Activated effector memory CD4-positive, alpha-beta T cell treated with Interleukin-2 at 50 U/mL for 16 hours (primary cell): Measurements from ENCODE around the gene LDLRAD4.
A peak's percentile ranks its signal among the peaks of the same experiment; 100 is the strongest.

Experiments used
- DNase-seq: peaks from one replicate; pipeline ENCODE4 v3.0.0-alpha.2; 2020

LDLRAD4 gene

DNA sequence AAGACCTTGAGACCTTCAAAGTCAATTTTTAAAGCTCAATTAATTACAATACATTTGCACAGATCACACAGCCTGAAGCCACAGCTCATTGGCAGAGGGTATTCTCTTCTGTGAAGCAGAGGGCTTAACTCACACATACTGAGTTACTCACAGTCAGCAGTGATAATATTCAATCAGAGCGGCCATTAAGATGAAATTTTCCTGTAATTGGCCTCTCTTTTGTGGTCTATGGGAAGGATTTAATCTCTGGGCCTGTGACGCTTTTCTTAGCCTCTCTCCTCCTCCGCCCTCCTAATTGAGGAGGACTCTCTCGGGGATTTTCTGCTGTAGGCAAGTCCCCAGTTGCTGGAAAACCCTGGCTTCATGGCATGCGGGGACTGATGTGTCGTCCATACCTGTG lies 12.3 kb upstream of the LDLRAD4 start:
- no peak for DNase-seq

DNA sequence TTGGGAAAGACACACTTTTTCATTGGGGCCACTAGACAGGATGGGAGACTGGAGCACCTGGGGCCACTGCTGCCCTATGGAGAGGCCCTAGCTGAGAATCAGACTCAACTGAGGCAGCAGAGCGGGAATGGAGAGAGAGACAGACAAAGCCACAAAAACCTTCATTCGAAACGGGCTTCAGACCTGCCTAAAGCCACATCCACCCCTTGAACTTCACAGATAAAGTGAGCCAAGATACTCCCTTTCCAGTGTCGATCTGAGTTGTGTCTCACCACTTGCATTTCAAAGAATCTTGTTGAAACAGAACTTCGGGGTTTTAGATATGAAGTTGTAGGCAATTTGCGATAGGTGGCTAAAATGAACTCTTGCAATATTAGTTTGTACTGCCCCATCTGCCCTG lies 11.3 kb upstream of the LDLRAD4 start:
- no peak for DNase-seq

DNA sequence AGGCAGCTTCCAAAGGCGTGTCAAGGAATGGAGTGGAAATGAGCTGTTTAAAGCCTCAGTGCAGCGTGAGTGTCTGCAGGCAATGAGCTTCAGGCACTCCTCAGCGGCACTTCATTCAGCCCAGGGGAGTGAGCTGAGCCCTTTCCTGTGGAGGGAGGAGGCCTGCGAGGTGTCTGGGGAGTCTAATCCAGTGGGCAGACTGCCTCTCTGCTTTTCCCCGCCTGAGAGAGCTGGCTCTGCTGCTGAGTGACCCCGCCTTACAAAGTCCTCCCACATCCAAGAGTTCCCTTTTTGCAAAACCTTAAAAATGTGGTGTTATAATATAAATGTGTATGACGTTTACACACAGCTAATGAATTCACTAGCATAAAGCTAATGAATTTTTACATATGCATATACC lies 7.0 kb upstream of the LDLRAD4 start:
- DNase-seq, result no peak

DNA sequence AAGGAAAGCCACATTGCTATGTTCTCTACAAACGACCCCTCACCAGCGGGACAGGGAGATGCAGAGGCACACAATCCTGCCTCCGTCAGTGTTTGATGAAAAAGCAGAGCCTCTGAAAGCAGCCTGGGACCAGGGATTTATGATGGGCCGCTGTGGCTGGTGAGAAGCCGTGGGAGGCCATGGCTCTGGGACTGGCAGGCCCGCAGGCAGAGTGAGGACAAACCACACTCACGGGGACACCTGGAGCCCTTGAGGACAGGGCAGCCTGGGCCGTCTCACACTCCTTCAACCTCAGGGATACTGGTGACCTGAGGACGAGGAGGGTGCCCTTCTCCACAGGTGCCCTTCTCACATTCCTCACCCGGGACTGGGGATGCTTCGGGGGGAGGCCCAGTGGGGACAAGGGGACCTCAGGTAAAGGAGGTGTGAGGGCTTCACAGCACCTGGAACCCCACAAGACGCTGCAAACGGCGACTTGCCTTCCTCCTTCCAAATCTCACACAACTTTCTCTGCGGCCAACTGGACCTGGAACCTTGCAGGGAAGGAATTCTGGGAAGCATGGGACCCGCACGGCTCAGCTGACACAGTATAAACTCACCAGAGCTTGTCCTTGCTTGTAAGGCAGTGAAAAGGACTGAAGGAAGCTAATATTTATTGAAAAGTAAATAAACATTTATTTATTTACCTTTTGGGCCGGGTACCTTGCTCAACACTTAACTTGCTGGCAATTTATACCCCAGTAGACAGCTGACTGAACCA lies 5.3 kb upstream of the LDLRAD4 start:
- no peak for DNase-seq

DNA sequence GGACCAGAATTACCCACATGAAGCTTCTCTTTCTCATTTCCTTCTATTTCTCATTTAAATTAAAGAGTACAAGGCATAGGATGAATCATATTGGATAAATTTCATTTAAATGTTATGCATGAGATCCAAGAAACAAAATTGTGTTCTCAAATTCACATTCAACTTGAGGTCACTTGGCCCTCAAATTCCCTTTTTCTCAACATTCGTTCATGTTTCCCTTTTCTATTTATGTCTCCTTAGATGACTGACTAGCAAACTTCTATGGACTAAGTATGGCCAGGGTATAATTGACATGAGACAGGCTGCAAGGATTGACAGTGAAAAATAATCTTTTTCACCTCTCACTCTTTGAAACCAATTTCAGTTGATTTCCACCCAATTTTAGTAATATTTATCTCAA lies 4.0 kb upstream of the LDLRAD4 start:
- DNase-seq, result no peak

DNA sequence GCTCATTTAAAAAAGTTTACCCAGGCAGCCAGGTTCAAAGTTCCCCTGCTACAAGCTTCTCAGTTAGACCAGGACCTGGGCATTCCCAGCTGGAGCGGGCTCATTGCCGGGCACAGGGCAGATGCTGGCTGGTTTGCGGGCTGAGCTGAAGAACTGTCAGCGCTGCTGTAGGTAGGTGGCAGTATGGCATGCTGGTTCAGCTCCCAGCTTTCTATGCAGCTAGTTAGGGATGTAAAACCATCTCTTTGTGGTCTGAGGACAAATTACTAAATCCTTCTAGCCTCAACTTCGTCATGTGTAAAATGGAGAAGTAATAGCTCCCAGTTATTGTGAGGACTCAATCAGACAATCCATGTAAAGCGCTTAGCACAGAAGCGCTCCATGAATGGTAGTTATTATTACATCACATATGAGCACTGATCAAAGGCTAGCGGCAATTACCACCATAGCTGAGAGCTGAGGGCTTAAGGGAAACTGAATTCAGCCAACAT lies 2.4 kb upstream of the LDLRAD4 start:
- peak; percentile 45 for DNase-seq

DNA sequence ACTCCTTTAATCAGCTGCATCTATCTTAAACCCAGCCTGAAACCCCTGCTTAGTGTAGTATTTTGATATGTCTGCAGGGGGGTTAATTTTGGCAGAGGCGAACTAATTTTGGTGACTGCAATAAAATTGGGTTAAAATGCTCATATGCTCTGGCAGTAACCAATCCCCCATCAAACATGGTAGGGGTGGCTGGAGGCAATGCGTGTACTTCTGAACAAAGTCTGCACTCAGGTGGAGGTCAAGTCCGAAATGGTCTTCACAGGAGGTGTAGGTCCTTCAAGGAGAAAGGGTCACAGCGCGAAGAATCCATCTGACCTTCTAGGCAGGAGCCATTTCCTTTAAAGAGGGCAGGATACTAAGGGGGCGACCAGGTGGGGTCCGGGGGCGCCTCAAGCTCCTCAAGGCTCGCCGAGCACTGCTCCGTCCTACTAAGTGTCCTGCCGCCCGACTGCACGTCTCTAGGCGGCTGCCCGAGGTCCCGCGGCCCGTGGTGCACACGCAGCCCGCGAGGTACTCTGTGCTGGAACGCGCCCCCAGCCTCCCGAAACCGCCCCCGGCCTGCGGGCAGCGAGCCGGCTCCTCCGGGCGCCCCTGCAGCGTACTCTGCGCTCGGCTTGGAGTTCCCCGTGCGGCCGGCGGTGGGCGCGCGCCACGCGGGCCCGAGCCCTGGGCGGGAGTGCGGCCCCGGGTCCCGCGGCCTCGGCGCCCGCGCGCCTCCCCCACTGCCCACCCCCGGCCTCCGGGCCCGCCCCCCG lies 1.7 kb upstream of the LDLRAD4 start:
- DNase-seq, result peak; percentile 29

DNA sequence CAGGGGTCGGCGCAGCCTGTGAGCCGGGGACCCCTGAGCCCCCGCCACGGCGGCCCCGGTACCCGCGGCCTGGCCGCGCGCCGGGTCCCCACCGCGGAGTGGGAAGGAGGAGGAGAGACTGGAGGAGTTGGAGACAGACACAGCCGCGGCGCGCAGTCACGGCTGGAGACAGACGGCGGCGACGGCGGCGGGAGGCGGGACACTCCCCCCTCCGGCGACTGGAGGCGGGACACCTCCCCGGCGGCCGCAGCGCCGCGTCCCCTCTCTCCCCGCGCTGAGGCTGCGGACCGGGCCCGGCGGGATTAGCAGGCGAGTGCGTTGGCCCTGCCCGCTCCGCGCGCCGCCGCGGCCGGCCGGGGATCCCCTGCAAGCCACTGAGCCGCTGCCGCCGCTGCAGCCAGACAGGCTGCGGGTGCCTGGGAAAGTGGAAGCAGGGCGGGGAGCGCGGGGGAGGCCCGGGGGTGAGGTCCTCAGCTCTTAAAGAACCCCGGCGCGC lies 1.0 kb upstream of the LDLRAD4 start:
- DNase-seq, result peak; percentile 50

DNA sequence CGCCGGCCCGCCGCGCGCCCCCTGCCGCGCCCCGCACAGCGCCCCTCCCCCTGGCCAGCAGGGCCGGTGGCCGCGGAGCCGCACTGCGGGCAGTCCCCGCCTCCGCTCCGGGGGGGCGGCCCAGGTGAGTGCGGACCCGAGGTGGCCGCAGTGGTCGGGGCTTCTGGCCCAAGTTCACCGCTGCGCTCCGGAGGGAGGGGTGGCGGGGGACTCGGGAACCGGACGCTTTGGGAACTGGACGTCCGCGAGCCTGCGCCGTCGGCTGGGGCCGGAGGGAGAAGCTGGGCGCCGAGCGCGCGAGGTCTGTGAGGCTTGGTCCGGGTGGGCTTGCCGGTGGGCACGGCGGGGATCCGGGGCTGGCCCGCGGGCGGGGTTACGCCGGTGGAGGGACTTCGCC lies 591 bp upstream of the LDLRAD4 start:
- DNase-seq, result no peak

DNA sequence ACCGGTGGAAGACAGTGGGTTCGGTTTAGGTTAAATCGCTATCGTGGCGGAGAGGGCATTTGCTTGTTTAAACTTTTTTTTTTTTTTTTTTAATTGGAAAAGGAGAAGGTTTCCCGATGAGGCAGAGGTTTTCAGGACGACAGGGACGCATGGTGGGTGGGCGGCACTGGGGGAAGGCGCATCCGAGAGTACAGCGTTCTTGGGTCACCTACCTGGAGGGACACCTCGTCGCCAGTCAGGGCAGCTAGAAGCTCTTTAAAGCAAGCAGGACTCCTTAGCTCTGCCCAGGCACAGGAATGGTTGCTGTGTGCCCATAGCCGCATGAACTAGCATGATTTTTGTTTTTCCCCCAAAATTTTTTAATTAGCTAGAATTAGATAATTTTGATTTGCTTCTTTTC lies 437 bp downstream of the LDLRAD4 start:
- no peak for DNase-seq

DNA sequence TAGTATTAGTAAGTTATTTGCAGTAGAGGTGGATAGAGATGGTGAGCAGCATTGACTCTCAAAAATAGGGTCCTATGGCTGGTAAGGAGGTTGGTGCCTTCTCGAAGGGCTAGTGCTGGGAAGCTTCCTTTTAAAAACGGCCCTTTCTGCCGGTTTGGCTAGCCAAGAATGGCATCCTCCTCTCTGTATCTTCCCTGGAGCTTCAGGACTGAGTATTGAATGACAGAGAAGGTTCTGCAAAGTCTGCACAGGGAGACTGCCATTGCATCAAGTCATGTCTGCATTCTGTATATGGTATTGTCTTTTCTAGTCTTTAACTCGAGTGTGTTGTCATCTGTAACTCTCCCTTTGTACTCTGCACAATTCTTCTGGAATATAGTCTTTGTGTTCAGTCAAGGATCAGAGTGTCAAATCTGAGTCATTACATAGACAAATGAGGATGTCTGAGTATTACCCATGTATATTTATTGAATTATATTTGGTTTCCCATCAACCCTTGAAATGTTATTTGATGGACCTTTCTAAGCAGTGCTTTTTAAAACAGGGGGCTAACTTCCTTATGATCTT lies 1.1 kb downstream of the LDLRAD4 start:
- no peak for DNase-seq

DNA sequence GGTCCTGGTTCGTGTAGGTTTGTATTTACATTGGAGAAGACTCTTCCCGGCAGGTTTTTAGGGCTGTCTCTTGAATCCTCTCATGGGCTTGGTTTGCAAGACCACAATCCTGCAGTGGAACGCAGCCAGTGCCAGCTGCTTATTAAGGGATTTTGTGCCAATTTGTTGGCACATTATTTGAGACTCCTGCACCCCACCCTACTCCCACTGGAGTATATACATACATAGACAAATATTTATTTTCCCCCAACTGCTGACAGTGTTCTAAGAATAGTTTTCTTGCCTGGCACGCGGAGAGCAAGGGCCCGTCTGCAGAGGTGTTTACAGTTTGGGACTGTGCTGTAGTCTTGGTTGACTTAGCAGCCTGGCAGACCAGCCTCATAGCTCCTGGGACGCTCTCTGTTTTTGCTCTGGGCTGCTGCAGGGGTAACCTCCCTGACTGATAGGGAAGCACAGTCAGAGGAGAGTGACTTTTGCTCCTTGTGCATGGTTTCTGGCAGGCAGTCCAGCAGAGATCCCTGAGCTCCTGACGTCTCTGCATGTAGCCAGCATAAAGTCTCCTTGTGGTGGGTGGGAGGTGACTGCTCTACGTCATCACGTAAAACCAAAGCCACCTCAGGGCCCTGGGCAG lies 1.9 kb downstream of the LDLRAD4 start:
- no peak for DNase-seq

DNA sequence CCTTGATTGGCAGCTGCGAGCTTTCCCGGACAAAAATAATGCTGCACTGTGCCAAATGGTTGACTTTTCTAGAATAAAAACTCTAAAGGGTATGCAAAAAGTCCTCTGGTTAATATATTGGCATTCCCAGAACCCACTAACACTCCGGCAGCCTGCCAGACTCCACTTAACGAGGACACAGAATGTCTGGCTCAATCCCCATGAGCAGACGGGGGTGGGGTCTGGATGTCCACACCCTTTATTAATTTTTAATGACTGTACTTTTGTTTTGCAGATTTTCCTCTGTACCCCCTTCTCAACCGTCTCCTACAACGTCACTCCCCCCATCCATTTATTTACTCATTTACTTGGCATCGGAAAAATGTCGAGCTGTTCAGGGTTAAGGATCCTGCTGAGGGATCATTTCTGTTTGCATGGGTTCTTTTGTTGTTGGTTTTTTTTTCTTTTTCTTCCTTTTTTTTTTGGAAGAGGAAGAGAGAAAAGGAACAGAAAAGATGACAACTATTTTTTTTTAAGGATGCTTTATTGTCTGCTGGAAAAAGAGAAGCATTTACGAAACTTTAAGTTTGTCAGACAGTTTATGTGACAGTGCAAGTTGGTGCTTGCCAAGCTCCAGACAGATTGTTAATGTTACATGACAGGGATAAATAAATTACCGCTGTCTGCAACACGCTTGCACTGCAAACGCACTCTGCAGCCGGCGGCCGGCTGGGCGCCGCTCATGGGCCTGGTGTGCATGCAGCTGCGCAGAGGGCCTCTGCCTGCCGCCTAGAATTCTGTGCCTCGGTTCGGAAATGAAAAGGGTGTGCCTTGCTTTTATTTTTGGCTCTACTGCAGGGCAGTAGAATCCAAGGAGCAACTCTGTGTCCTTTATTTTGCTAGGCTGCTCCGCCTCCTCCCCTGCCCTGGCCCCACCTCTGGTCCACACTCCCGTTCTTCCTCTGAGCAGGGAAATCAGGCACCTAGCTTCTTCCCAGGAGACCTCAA lies 3.6 kb downstream of the LDLRAD4 start:
- DNase-seq, result no peak

DNA sequence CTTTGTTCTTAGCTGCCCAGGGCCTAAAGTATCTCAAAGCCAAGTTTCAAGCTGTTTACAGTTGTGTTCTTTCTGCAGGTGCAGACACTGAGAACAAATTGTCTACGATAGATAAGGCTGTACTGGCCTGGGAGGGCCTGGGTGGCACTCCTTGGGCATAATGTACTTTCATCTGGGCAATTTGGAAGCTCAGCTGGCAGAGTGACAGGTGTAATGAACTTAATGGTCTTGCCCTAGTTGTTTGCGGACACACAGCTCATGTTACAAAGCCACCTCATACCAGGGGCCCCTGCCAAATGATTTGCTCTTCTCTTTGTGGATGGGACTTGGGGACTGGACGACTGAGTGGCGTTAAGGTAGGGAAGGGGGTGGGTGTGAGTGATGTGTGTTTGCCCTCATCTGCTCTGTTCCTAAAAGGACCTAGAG lies 4.3 kb downstream of the LDLRAD4 start:
- DNase-seq, result no peak

DNA sequence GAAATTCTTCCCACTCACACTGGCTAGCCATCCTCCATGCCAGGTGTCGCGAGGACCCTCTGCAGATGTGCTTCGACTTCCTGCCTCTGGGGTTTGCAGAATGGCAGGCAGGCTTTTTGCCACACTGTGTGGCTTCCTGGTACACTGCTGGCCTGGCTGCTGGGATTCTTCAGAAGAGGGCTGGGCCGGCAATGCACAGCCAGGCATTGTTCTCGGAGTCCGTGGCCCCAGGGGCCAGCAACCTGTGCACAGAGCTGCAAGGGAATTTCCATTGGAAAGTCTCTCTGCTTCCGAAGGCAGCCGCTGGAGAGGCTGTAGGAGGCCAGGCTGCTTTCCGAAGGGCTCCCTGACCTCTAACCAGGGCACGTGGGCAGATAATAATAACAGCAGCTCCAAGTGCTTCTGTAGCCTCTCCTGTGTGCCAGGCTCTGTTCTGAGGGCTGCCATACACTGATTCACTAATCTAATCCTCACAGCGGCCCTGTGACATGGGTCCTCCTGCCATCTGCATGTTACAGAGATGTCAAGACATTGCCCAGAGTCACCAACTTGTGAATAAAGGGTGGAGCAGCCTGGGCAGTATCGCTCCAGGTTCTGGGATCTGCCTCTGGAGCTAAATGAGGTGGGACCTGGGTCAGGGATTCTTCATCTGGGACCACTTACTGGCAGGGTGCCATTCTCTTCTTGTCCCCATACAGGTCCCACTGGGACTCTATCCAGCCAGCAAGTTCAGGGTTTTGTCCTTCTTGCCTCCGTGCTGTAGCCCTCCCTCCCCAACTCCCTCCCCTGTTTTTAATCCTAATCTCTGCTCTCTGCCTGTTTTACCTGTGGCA lies 5.0 kb downstream of the LDLRAD4 start:
- no peak for DNase-seq

DNA sequence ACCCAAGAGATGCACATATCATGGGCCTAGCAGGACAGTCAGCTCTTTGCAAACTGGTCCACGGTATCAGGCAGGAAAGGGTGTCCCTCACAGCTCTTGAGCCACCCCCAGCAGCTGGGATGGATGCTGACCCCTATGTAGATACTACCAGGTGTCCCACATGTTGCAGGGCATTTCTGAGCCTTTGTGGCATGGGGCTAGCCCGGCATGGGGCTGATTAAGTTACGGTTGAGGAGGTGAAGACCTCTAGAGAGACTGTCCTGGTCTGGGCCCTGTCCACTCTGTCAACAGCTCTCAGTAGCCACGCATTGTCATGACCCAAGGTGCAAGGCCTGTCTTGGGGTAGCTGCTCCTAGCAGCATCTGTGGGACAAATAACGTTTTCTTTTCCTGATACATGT lies 6.7 kb downstream of the LDLRAD4 start:
- no peak for DNase-seq

DNA sequence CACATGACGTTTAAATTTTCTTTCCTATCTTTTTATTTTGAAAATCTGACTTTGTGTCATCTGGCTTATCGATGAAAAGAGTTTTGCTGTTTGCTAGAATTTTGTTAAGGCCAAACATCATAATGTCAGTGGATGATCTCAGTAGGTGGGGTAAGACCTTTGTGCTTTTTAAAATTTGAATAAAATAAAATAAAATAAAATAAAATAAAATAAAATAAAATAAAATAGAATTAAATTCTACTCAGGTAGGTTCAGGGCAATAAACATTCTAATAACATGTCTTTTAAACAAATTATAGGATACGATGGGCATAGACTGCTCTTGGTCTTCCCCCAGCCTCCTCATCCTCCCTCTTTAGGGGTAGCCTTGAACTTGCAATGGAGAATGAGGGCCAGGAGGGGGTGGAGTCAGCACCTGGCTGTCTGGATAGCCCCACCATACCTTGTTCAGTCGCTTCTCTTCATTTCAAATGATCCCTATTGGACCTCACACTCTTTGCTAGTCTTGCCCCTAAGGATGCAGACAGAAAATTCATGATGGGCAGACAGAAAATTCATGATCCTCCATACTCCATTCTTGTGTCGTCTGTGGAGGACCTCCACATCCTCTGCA lies 8.1 kb downstream of the LDLRAD4 start:
- no peak for DNase-seq

DNA sequence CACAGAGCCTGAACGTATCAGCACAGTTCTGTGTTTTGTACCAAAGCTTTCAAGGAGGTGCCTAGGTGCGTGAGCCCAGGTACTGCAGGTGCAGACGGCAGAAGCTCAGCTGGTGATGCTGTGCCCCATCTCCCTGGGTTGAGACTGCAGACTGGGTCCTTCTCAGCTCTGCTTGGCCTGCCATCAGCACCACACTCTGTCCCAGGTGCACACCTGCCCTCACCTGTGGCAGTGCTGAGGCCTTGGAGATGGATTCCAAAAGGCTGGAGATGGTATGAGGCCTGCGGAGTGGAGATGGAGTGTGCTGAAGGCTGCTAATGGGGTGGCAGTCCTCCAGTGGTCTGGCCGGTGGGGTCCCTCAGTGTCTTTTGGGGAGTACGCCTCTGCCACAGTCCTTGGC lies 9.3 kb downstream of the LDLRAD4 start:
- DNase-seq, result no peak

DNA sequence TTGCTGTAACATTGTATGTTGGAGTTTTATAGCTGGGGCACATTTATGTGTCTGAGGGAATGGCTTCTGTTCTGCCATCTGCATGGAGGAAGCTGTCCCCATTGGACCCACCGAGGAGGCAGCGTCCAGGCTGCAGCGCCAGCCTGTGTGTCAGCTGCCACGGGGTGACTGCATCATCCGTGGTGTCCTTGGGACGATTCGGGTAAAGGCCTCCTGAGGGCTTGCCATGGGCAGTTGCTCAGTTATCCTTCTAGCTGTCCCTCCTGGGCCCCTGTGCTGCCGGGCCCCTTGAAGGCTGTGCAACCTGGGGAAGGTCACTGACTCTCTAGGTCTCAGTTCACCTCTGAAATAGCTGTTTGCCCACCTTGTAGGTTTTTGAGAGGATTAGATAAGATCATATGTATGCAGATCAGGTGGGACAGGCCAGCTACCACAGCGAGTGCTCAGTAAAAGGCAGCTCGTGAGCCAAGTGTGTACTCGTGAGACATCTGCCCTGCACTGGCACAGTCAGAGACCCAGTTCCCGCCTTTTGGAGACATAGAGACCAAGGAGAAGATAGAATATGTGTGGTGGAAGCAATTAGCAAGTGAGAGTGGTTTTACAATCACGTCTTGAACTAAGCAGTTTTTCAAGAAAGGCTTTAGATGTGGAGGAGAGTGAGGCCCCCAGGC lies 10.6 kb downstream of the LDLRAD4 start:
- no peak for DNase-seq

DNA sequence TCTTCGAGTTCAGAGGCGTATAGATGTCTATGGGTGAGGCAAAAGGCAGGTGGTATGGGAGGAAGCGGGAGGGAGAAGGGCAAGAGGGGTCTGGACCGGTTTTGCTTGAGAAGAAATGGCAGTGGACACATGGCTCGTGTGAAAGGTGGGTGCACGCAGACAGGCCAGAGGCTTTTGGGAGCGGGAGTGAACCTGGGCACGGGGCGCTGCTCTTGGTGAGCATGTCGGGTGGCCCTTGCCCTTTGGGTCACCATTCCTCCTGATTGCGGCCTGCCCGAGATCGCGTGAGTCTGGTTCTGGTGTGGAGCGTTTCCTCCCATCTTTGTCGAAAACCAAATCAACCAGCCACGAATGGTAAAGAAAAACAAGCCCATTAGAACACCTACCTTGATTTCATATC lies 12.6 kb downstream of the LDLRAD4 start:
- DNase-seq, result no peak
